HL-60/S4 (cell line): ENCODE data around the gene PEX3.

ENCODE experiments used
- in situ Hi-C: fragments of 300-500 bp; cut with MboI; formaldehyde crosslinking; loops from 2 replicates; pipeline ENCODE4 v1.14.3; 2022; ENCODE audit warnings: low sequenced_read_pairs

PEX3 gene, protein sequence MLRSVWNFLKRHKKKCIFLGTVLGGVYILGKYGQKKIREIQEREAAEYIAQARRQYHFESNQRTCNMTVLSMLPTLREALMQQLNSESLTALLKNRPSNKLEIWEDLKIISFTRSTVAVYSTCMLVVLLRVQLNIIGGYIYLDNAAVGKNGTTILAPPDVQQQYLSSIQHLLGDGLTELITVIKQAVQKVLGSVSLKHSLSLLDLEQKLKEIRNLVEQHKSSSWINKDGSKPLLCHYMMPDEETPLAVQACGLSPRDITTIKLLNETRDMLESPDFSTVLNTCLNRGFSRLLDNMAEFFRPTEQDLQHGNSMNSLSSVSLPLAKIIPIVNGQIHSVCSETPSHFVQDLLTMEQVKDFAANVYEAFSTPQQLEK

DNA sequence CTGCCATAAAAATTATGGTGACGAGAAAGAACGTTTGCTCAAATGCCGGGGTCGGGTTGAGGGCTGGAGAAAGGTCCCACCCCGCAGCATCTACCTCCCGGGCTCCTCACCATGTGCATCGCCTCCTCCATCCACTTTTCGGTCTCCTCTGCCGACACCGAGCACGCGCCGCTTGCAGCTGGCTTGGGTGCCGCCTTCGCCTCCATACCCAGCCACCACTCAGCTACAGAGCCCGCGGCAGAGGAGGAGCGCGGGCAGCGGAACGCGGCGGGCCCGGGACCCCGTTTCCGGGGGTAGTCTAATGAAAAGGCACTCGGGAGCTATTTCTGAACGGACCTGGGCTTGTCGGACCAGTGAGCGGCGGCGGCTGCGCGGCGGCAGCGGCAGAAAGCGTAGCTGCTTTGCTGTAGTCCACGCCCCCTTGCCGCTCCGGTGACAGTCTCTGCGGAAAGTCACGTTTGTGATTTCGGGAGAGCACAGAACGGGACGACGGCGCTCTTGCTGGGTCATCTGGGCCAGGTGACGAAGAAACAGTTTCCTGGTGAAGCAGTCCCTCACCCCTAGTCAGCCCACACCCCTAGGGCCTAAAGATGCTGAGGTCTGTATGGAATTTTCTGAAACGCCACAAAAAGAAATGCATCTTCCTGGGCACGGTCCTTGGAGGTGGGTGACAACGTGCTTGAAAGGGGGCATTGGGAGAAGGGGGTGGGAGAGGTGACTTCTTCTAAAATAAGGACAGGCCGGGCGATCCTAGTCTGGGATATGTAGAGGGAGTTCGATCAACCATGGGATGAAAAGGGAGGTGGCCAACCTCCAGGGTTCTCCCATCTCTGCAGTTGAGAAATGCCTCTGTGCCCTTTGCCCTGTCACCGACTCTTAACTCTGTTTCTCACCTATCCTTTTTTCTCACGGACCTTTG lies at the start of gene PEX3, which contains the start of gene ADAT2:
Gene PEX3, plus strand, starts transcription at position 353 of the 919 bp plus-strand sequence. Its CDS starts 238 bp downstream, at position 591.
Gene ADAT2, minus strand, starts transcription at position 243 of the 919 bp plus-strand sequence. Its CDS starts 37 bp downstream, at position 206.
- in situ Hi-C loops: no loop called here

DNA sequence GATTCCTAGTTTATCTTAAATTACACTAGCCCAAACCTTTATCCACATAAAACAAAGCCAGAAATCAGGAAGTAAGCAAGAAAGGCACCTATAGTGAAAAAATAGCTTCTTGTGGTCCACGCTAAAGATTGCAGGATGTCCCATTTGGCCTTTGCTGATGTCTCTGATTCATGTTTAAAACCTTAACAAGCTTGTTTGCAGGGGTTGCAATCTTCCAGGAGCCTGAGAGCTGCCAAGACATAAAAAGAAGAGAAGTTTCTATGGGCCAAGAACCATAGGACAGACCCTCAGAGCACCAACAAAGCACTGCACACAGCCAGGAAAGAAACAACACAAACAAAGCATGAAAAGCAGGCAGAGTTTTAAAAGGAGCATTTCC lies 49.5 kb upstream of the PEX3 start:
- in situ Hi-C loops: loop anchor here (25.0 kb wide), 1 partner anchor 714 kb away; no protein-coding TSS in a partner anchor

DNA sequence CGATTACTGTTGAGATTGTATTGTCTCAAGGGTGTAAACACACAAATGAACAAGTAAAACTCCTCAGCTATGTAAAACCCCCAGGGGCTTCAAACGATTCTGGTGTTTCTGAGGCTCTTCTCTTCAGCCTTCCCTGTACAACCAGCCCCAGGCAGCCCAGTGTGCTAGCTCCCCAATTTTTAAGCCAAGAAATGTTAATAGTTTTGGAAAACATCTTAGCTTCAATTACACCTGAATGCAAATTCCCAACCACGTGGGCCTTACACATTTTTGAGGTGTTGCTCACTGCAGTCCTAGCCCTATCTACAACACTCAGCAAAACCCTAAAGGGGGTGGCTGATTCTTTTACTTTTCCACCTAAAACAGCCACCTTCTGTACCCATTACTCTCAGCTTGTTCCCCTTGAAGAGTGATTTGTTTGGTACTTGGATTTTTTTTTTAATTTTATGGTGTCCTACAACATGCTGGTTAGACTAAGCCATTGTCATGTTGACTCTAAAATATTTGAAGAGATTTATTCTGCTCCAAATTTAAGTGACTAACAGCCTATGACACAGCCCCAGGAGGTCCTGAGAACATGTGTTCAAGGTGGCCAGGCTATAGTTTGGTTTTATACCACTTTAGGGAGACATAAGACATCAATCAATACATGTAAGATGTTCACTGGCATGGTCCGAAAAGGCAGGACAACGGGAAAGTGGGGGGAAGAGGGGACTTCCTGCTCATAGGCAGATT lies 48.8 kb upstream of the PEX3 start:
- in situ Hi-C loops: loop anchor here (25.0 kb wide), 1 partner anchor 715 kb away; no protein-coding TSS in a partner anchor

DNA sequence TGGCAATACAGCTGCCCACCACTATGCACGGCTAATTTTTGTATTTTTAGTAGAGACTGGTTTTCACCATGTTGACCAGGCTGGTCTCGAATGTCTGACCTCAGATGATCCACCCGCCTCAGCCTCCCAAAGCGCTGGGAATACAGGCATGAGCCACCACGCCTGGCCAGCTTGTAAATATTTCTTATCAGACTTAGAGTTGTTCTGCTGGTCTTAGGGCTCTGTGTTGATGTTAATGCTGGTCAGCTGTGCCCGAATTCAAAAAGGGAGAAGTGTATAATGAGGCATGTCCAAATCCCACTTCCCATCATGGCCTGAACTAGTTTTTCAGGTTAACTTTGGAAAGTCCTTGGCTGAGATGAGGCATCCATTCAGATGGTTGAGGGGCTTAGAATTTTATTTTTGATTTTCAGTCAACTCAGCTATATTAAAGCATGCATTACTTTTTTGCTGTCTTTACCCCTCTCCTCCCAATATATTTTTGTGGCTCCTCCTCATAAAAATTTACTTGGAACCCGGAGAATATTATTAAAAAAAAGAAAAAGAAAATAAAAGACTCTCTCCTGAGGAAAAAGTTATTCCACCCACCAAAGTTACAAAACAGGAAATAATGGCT lies 47.8 kb upstream of the PEX3 start:
- in situ Hi-C loops: loop anchor here (25.0 kb wide), 1 partner anchor 716 kb away; no protein-coding TSS in a partner anchor

DNA sequence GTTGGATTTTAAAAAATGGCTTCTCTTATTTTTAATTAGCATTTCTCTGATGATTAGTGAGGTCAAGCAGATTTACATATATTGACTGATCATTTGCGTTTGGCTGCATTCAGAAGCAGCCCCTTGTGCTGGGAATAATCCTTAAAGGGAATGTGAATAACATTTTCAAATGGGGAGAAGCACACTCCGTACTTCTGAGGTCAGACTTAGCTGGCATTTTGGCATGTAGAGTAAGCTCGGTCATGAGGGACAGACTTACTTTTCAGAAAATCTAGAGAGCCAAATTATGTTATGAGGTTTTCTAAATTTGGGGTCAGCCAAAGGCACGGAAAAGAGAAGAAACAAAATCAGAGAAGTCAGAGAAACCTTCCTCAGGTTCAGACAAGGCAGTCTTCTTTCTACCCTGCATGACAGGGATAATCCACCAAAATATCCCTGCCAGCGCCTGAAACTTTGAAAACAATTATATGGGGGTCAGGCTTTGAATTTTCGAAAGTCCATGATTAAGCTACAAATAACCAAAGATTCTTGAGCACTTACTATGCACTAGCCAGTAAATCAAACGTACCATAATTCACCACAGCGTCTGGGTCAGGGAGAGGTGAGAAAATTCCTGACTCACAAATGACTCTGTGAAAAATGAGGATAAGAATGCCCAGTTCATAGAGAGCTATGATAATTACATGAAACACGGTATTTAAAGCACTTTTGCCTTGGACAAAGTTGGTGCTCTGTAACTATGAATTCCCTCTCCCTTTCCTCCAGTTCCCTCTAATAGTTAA lies 45.0 kb upstream of the PEX3 start:
- in situ Hi-C loops: loop anchor here (25.0 kb wide), 1 partner anchor 718 kb away; no protein-coding TSS in a partner anchor

DNA sequence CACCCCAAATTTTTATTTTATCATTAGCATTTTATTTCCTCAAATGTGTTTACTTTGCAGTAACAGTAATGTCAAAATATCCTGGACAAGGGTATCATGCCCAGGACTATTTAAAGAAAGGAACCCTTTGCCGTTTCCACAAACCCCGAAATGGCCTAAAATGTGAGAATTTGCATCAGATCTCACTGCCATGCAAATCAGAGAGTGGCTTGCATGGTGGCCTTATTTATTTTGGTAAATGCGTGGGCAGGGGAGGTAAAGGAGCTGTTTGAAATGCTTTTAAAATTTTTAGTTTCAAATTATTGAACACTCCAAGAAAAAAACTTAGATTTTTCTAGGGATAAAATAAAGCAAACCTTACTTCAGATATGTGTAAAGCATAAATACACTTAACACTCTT lies 43.9 kb upstream of the PEX3 start:
- in situ Hi-C loops: loop anchor here (25.0 kb wide), 1 partner anchor 719 kb away; no protein-coding TSS in a partner anchor

DNA sequence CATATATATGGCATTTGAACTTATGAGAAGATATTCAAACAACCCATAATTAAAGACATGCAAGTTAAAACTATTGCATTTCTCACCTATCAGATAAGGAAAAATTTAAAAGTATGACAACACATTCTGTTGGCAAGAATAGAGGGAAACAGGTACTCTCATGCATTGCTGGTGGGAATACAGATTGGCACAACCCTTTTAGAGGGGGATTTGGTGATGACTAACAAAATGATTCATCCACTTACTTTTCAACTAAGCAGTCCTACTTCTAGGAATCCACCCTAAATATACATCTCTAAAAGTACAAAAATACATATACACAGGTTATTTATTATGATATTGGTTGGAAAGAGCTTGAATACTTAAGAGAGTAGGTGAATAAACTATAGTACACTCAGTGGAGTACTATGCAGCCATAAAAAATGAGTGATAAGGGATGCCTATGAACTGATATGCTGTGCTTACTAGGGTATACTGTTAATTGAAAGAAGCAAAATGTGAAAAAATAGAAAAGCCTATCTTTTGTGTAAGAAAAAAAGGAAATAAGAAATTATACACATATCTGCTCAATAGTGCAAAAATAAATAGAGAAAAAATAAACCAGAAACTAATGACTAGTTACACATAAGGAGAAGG lies 42.3 kb upstream of the PEX3 start:
- in situ Hi-C loops: loop anchor here (25.0 kb wide), 1 partner anchor 721 kb away; no protein-coding TSS in a partner anchor

DNA sequence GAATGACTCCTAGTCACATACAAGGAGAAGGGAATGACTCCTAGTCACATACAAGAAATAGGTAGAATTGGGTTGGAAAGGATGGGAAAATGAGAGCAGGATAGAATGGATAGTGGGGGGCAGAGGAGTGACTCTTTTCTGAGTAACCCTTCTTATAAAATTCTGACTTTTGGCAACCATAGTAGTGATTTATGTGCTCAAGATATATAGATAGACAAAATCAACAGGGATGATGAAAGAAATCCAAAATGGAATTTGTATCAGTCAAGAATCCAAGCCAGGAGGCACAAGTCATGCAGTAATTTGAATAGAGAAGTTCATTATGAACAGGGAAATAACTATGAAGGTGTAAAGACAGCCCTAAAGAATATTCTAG lies 41.8 kb upstream of the PEX3 start:
- in situ Hi-C loops: loop anchor here (25.0 kb wide), 1 partner anchor 721 kb away; no protein-coding TSS in a partner anchor

DNA sequence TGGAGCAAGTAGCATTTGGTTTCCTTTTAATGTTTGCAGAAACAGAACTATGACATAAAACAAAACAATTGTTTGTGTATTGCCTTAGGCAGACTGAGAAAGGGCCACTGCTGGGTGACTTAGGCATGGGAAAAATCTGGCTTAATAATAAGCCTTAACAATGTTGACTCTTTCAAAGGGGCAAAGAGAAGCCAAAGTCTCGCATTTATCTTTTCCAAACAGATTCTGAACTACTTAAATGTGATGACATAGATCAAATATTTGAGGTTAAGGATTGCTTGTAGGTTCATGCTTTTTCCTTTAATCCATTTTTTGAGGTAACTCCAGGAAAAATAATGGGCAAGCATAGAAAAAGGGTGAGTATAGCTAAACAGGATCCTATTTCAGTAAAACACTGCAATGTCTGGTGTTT lies 39.7 kb upstream of the PEX3 start:
- in situ Hi-C loops: loop anchor here (25.0 kb wide), 1 partner anchor 724 kb away; no protein-coding TSS in a partner anchor

DNA sequence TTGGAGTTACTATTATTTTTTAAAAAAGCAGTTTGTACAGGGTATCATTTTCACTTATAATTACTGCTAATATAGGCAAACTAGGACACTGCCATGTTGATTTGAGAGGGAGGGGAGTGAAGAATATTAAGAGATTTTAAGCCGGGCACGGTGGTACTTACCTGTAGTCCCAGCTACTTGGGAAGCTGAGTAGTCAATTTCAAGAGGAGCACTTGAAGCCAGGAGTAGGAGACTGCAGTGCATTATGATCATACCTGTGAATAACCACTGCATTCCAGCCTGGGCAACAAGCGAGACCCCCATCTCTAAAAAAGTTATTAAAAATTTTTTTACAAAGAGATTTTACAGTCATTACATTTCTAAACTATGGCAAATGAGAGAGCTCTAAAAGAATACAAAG lies 35.8 kb upstream of the PEX3 start:
- in situ Hi-C loops: loop anchor here (25.0 kb wide), 1 partner anchor 727 kb away; no protein-coding TSS in a partner anchor

DNA sequence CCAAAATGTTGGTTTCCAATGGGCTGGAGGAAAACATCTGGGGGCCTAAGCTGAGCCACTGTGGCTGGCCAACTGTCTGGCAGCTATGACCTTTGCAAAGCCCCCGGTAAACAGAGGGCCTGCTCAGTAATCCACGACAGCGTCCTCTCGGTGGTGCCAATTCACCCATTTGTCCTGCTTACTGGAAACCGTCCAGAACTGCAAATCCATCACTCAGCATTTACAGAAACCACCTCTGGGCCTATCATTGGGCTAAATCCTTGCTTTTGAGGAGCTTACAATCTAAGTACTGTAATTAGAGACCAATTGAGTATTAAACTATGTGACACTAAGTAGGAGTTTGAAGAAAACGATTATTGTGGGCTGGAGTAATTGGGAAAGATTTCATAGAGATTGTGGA lies 31.1 kb upstream of the PEX3 start:
- in situ Hi-C loops: loop anchor here (25.0 kb wide), 1 partner anchor 732 kb away; no protein-coding TSS in a partner anchor

DNA sequence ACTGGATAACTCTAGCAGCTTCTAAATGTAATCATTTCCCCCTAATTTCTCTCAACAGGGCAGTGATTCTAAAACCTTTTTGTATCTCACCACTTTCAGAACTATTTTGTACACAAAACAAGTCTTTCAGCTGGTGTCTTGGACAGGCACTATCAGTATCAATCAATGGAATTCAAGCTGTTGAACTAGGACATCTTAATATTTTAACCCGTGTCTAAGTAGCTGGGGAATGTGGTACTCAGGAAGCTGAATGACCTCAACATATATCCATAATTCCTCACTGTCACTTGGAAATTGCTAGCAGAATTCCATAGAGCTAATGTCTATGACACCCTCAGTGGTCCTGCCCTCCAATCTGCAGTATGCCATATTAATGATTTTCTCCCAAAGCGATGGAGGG lies 24.6 kb upstream of the PEX3 start:
- in situ Hi-C loops: loop anchor here (25.0 kb wide), 1 partner anchor 1264 kb away; no protein-coding TSS in a partner anchor

DNA sequence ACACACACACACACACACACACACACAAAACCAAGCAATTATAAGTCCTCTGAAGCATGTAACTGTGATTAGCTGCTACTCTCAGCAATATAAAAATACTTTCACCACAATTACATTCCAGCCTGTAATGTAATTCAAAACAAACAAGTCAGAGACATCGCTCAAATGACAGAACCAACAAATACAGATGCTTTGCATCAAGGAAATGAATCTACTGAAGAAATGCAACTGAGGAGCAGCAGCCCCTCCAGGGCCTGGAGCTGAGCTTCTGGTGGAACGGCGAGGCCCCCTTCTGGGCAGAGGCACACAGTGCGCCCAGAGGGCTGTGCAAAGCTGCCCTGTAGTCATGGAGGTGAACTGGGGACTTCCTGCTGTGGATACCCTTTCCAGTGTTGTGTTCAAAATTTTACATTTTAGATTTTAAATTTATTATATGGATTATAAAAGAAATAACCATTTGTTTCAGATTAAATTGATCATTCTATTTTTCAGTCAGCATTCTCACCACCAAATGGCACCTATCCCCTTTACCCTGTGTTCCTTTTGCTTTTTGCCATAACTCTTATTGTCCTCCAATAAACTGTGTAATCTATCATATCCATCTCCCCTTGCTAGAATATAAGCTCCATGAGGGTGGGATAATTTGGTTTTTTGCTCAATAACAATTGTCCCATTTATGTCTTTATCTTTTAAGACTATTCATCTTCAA lies 23.3 kb upstream of the PEX3 start:
- in situ Hi-C loops: loop anchor here (25.0 kb wide), 1 partner anchor 1265 kb away; no protein-coding TSS in a partner anchor

DNA sequence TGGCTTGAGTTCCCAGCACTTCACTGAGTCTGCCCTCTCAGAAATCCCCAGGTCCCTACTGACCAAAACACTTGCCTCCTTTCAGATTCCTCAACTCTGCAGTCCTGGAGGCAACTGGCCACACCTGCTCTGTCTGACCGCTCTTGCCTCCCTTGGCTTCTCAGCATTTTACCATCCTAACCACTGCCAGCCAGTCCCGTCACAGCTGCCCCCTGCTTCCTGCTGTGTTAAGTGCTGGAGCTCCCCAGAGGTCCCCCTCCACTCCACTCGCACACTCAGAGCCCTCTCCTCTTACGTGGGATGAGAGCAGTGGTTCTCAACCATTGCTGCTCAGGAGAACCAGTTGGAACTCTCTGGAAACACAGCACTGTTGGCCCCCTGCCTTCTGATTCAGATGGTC lies 20.6 kb upstream of the PEX3 start:
- in situ Hi-C loops: loop anchor here (25.0 kb wide), 1 partner anchor 1268 kb away; no protein-coding TSS in a partner anchor

DNA sequence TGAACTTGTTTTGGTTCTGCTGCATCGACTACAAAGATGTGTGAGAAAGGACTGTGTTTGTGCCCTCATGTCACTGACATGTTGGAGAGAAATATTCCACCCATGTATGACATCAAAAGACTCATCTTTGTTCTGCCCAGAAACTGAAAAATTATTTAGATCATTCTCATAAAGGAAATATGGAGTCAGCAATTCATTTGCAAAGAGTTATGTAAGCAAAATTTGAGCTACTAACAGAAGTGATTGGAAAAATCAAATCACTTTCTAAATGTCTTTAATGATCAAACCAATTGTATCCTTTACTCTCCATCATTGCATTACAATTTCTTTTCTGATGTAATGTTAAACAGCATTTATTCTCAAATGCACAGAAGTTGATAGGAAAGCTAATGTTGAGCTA lies 19.4 kb upstream of the PEX3 start:
- in situ Hi-C loops: loop anchor here (25.0 kb wide), 1 partner anchor 1269 kb away; no protein-coding TSS in a partner anchor

DNA sequence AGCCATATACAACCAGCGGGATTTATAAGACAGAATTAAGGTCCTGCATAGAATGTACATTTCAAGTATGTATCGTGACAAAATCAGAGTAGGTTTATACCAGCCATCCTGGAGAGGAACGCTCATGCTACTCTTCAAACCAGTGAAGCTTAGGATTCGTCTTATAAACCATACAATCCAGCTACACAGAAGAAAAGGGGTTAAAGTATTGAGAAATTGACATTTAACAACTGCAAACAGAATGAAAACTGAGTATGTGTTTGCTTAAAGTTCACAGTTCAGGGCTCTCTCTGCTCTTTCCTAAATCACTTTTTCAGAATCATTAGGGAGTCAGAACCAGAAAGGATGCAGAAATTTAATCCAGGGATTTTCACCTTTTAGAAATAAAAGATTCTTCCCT lies 18.0 kb upstream of the PEX3 start:
- in situ Hi-C loops: loop anchor here (25.0 kb wide), 1 partner anchor 1270 kb away; no protein-coding TSS in a partner anchor

DNA sequence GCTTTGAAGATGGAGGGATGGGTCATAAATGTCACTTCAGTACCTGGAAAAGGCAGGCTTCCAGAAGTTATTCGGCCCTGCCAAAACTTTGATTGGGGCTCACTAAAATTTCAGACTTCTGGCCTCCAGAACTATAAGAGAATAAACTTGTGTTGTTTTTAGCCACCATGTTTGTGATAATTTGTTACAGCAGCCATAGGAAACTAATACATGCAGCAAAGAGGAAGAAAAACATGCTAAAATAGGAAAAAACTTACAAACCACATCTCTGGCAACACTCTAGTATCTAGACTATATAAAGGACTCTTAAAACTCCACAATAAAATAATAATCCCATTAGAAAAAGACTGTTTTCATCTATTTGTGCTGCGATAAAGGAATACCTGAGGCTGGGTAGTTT lies 9.6 kb upstream of the PEX3 start:
- in situ Hi-C loops: loop anchor here (25.0 kb wide), 1 partner anchor 1279 kb away; no protein-coding TSS in a partner anchor
